GM06990 (cell line): ENCODE data around the gene TRIM69.
"Not testable (repeated sequence)": the region's sequence is repeated elsewhere in the genome, so short reads cannot be mapped to it uniquely, and the experiment has no call there.

Experiments
- DNase-seq: peaks from one replicate; pipeline ENCODE4 v3.0.0-alpha.2; 2011; ENCODE audit not compliant: insufficient read length; ENCODE audit errors: extremely low read depth
- H3K27me3 ChIP-seq: replicated peaks from 2 replicates; pipeline ENCODE4 v1.6.0; 2011; ENCODE audit warnings: low read length; ENCODE audit not compliant: control insufficient read depth, insufficient read depth
- H3K36me3 ChIP-seq: 2 replicates; pipeline ENCODE4 v1.5.1; 2011; ENCODE audit warnings: low read length; ENCODE audit not compliant: control insufficient read depth, insufficient read depth
- H3K4me3 ChIP-seq: replicated peaks from 2 replicates; pipeline ENCODE4 v1.5.1; 2011; ENCODE audit warnings: low read depth, mild to moderate bottlenecking, control low read depth, low read length
- CTCF ChIP-seq: IDR thresholded peaks from 2 replicates; pipeline ENCODE4 v1.5.1; 2011; ENCODE audit warnings: low read length, control low read depth, mild to moderate bottlenecking, inconsistent platforms; ENCODE audit not compliant: insufficient read depth, poor library complexity, severe bottlenecking

TRIM69 gene

GRCh38 chr15:44720460-44721176 is 15.7 kb upstream of the TRIM69 start:
- TF ChIP-seq CTCF = no peak
- DNase-seq = no peak
- H3K36me3 ChIP-seq = peaks cover 18% of the 10 kb centered on the region
- H3K4me3 ChIP-seq = no peak overlapping the region
- no peaks in the 10 kb centered on the region for H3K27me3 ChIP-seq

GRCh38 chr15:44722011-44722410 is 14.3 kb upstream of the TRIM69 start:
- H3K36me3 ChIP-seq = peaks cover 6% of the 10 kb centered on the region
- no peak for DNase-seq
- H3K4me3 ChIP-seq = no peak overlapping the region
- no peak for TF ChIP-seq CTCF
- H3K27me3 ChIP-seq = no peaks in the 10 kb centered on the region

DNA sequence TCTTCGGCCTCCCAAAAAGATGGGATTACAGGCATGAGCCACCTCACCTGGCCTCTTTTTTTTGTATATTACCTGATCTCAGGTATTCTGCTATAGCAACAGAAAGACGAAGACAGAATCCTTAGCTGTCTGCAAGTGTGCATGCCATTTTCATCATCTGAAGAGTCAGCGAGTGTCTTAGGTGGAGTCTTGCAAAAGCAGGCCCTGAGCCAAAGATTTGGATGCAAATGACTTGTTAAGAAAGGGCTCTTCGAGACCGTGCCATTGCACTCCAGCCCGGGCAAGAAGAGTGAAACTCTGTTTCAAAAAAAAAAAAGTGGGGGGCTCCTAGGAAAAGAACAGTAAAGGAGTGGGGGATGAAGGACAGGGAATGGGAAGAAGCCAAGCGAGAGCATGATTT is 10.2 kb upstream of the TRIM69 start:
- no peak for DNase-seq
- Histone ChIP-seq H3K36me3 (no peaks in the 10 kb centered on the region), H3K27me3 (no peaks in the 10 kb centered on the region), H3K4me3 (peak overlapping the region; percentile 38)
- no peak for TF ChIP-seq CTCF

- no peaks in the 10 kb centered on the region for H3K27me3 ChIP-seq
- DNase-seq = peak; percentile 79
- H3K36me3 ChIP-seq = peaks cover 2% of the 10 kb centered on the region; the same call in 1 of the 2 replicates
- H3K4me3 ChIP-seq = peak overlapping the region; percentile 38
- no peak for TF ChIP-seq CTCF
Measured at GRCh38 chr15:44726568-44727484, 9.5 kb upstream of the TRIM69 start.

DNA sequence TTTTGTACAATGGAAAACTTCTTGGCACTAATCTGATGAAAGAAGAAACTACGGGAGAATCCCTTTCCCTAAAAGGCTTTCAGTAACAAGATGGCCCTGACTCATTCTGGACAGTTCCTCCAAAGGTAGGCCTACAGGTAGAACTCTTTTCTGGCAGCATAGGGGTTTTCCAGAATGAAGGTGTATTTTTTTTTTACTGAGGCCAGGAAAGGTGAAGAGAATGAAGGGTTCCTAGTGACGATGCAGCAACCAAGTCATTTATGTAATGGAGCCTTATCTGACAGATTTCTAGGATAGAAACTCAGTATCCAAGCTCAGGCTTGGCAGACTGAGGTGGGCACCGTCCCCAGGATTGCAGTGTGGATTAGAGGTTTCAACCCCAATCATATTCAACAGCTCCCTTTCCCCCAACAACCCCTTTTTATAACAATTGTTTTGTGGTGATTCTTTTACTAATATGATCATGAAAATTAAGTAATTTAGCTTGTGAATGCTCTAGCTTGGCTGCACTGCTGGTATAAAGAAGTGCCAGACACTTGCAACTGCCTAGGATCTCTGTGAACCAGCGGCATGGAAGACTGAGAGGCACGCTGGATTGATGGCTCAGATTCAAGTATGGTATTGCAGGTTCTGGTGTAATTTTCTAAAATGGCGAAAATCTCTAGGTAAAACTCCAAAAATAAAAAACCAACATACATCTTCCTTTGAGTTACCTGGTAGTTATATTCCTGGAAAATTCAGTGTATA is 8.7 kb upstream of the TRIM69 start:
- peak overlapping the region; percentile 21 for H3K4me3 ChIP-seq
- no peaks in the 10 kb centered on the region for H3K27me3 ChIP-seq
- no peak for TF ChIP-seq CTCF
- DNase-seq = no peak
- peaks cover 5% of the 10 kb centered on the region; the same call in 1 of the 2 replicates for H3K36me3 ChIP-seq

- H3K27me3 ChIP-seq, DNase-seq, H3K36me3 ChIP-seq: not testable (repeated sequence)
- H3K4me3 ChIP-seq = peak overlapping the region; percentile 39
Measured at GRCh38 chr15:44728232-44728575, 8.1 kb upstream of the TRIM69 start.
